ENCODE measurements around the gene HNRNPD. TPM values are rescaled to one million over a fixed set of nuclear protein-coding genes. Genes with fewer than 3 reads are reported as not detected.
"Not testable (repeated sequence)": the region's sequence is repeated elsewhere in the genome, so short reads cannot be mapped to it uniquely, and the experiment has no call there.

Gene HNRNPD
- total RNA-seq, 1 experiment from 2014 or later = 67.5 TPM

DNA sequence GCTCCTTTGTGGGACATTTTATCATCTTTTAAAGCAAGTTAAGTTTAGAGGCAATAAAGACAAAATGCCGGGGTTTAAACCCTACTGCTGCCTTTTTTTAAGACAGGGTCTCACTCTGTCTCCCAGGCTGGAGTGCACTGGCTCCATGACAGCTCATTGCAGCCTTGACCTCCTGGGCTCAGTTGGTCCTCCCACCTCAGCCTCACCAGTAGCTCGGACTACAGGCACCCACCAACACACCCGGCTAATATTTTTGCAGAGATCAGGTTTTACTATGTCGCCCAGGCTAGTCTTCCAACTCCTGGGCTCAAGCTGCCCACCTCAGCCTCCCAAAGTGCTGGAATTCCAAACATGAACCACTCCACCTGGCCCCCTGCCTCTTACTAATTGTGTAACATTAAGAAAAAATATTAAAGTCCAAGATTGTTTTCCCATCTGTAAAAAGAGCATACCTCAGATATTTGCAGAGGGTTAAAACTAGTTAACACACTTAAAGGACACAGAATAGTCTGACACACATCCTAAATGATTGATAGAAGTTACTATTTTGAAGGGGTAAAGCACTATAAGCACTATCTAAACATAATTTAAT is 9.8 kb downstream of the HNRNPD start:
- DNase-seq (ENCODE audit: low read depth in 1 of 2, low spot score in 2 of 2) = no peak
- H3K36me3 ChIP-seq = peaks cover 85% of the 10 kb centered on the region
- H3K4me1 ChIP-seq (replicated peaks) = peaks cover 2% of the 10 kb centered on the region; the same call in 1 of the 2 replicates
- H3K27ac ChIP-seq = no peak overlapping the region
- H3K9me3 ChIP-seq (replicated peaks) = no peaks in the 10 kb centered on the region
- no peaks in the 10 kb centered on the region for H3K27me3 ChIP-seq (replicated peaks)
- no peak overlapping the region for H3K4me3 ChIP-seq

- Histone ChIP-seq H3K36me3 (peaks cover 85% of the 10 kb centered on the region), H3K4me1 (replicated peaks) (no peaks in the 10 kb centered on the region), H3K9me3 (replicated peaks) (no peaks in the 10 kb centered on the region), H3K4me3 (no peak overlapping the region), H3K27me3 (replicated peaks) (no peaks in the 10 kb centered on the region), H3K27ac (no peak overlapping the region)
- no peak for DNase-seq (ENCODE audit: low read depth in 1 of 2, low spot score in 2 of 2)
Observed at GRCh38 chr4:82362565-82362964, 11.2 kb downstream of the HNRNPD start.

DNA sequence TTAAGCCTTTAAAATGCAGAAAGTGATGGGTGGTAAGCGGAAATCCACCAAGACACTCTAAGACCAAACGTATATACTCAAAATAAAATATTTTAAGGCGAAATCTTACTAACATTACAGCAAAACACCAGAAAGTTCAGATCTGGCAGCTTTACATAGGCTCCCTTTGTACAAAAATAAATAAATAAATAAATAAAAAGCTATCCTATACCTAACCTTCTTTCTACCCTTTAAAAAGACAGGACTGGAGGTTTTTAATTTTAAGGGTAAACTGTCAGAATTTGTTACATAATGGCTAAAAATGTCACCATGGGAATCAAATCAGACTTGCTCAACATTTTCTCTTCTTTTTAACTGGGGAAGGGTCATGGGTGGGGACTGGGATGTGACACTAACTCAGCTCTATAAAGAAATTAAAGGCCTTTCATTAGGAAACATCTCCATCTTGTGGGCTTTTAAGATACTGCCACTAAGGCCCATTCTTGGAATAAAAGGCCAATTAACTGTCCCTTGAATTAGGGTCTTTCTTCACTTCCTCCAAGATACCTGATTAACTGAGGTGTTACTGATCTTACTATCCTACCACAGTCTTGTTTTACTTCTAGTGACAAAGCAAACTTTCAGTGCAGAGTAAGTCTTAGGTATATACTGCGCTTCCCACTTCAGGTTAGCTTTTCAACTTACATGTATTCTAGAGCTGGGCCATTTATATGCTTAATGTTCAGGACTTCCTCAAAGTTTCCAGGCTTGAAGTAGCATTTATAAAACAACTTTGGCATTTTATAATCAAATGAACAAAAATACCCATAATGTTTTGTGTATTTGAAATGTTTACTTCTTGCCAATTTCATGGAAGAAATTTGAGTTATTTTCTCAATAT is 13.3 kb downstream of the HNRNPD start:
- H3K4me3 ChIP-seq = no peak overlapping the region
- no peaks in the 10 kb centered on the region for H3K4me1 ChIP-seq (replicated peaks)
- no peaks in the 10 kb centered on the region for H3K9me3 ChIP-seq (replicated peaks)
- peaks cover 87% of the 10 kb centered on the region for H3K36me3 ChIP-seq
- no peak overlapping the region for H3K27ac ChIP-seq
- no peaks in the 10 kb centered on the region for H3K27me3 ChIP-seq (replicated peaks)
- peak in 1 of 2 experiments; percentile 30 for DNase-seq (ENCODE audit: low read depth in 1 of 2, low spot score in 2 of 2)

DNA sequence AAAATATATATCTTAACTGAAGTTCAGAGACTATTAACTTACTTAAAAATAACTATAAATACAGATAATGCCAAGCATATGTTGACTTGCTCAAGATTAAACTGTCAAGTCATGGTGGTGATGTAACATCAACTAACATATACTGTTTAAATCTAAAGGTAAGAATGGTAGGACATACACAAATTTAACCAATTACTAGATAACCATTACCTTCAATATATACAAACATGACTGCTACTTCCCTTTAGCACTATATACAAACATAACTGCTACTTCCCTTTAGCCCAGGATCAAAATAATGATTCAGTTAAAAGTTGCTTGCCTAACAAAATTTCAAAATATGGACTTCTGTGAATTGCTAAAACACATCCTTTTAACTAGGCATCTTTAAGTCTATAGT is 14.9 kb downstream of the HNRNPD start:
- Histone ChIP-seq H3K36me3 (peaks cover 88% of the 10 kb centered on the region), H3K27me3 (replicated peaks) (no peaks in the 10 kb centered on the region), H3K4me3 (no peak overlapping the region), H3K9me3 (replicated peaks) (no peaks in the 10 kb centered on the region), H3K27ac (no peak overlapping the region), H3K4me1 (replicated peaks) (no peaks in the 10 kb centered on the region)
- DNase-seq (ENCODE audit: low read depth in 1 of 2, low spot score in 2 of 2) = no peak

- Histone ChIP-seq H3K4me3 (no peak overlapping the region), H3K4me1 (replicated peaks) (no peaks in the 10 kb centered on the region), H3K27ac (no peak overlapping the region), H3K27me3 (replicated peaks) (no peaks in the 10 kb centered on the region), H3K36me3 (peaks cover 91% of the 10 kb centered on the region), H3K9me3 (replicated peaks) (no peaks in the 10 kb centered on the region)
- no peak for DNase-seq (ENCODE audit: low read depth in 1 of 2, low spot score in 2 of 2)
Observed at GRCh38 chr4:82357640-82358039, 16.2 kb downstream of the HNRNPD start.

GRCh38 chr4:82354788-82355187 is 19.0 kb downstream of the HNRNPD start:
- Histone ChIP-seq H3K27me3 (replicated peaks) (no peaks in the 10 kb centered on the region), H3K9me3 (replicated peaks) (no peaks in the 10 kb centered on the region), H3K27ac (no peak overlapping the region), H3K4me1 (replicated peaks) (no peaks in the 10 kb centered on the region), H3K36me3 (peaks cover 100% of the 10 kb centered on the region), H3K4me3 (no peak overlapping the region)
- no peak for DNase-seq (ENCODE audit: low read depth in 1 of 2, low spot score in 2 of 2)

DNA sequence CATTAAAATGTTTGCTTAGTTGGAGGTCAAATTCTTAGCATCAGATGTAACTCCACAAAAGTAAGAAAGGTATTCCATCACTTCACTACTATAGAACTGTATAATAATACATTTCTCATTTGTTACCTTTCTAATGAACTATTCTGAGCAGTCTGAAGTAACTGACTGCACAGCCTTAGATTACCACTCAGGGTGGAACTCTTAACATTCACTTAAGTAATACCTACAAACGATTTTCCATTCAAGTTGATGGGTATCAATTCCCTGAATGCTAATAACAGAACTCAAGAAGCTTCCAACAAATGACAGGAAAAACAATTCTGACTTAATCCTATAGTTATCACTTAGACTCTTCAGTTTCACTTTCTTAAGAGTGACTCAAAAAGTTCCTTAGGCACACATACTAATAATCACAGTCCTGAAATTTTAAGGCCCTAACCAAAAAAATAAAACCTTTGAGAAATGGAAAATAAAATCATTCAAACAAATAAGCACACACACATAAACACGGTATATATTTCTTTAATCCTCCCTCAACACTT is 20.9 kb downstream of the HNRNPD start:
- H3K4me3 ChIP-seq = no peak overlapping the region
- H3K36me3 ChIP-seq = peaks cover 95% of the 10 kb centered on the region
- DNase-seq (ENCODE audit: low read depth in 1 of 2, low spot score in 2 of 2) = no peak
- no peaks in the 10 kb centered on the region for H3K27me3 ChIP-seq (replicated peaks)
- no peaks in the 10 kb centered on the region for H3K4me1 ChIP-seq (replicated peaks)
- H3K9me3 ChIP-seq (replicated peaks) = no peaks in the 10 kb centered on the region
- H3K27ac ChIP-seq = no peak overlapping the region

DNA sequence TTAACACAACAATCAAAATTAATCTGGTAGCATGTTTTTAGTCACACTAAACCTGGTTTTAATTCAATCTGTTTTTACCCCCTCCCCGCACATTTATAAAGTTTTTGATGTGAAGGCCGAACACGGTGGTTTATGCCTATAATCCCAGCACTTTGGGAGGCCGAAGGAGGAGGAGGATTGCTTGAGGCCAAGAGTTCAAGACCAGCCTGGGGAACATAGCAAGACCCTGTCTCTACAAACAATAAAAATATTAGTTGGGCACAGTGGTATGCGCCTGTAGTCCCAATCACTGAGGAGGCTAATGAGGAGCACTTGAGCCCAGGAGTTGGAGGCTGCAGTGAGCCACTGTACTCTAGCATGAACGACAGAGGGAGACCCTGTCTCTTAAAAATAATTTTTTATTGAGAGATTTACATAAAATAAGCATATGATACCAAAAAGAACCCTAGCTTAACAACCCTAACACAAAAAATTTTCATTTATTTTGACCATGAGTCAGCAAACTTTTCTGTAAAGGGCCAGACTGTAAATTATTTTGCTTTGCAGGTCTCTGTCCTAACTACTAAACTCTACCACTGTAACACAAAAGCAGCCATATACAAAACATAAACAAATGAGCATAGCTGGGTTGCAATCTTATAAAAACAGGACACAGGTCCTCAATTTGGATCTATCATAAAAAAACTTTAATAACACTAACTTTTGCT is 21.5 kb downstream of the HNRNPD start:
- no peak for DNase-seq (ENCODE audit: low read depth in 1 of 2, low spot score in 2 of 2)
- no peaks in the 10 kb centered on the region for H3K27me3 ChIP-seq (replicated peaks)
- H3K4me3 ChIP-seq = no peak overlapping the region
- peaks cover 89% of the 10 kb centered on the region for H3K36me3 ChIP-seq
- H3K4me1 ChIP-seq (replicated peaks) = no peaks in the 10 kb centered on the region
- H3K27ac ChIP-seq = peak overlapping the region; percentile 23; the same call in 1 of the 2 replicates
- no peaks in the 10 kb centered on the region for H3K9me3 ChIP-seq (replicated peaks)

DNA sequence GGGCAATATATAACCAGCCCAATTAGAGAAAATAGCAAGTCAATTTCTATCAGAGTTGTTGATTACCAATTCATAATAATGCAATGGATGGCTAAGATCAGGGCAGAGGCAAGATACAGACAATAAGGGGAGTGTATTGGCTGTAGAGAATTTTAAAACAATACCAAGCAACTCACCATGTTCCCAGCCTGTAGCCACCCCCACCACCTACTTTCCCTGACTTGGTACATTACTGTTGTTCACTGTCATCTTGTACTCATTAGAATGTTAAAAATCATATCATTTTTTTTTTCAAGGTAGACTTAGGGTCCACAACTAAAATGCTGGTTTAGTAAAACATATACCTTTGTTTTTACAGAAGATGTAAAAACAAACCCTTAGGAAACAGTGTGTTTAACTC is 27.7 kb downstream of the HNRNPD start:
- peaks cover 27% of the 10 kb centered on the region for H3K36me3 ChIP-seq
- H3K27ac ChIP-seq = no peak overlapping the region

DNA sequence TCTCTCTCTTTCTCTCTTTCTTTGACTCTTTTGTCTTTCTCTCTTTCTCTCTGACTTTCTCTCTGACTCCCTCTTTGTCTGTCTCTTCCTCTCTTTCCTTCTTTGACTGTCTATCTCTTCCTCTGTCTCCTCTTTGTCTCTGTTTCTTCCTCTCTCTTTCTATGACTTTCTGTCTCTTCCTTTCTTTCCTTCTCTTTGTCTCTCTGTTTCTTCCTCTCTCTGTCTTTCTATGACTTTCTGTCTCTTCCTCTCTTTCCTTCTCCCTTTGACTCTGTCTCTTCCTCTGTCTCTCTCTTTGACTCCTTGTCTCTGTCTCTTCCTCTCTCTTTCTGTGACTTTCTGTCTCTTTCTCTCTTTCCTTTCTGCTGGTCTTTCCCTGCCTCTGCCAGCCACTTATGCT is 38.7 kb downstream of the HNRNPD start:
- Histone ChIP-seq H3K4me1 (replicated peaks) (no peaks in the 10 kb centered on the region), H3K27ac (no peak overlapping the region), H3K27me3 (replicated peaks) (no peaks in the 10 kb centered on the region; the same call in 1 of the 2 replicates), H3K36me3 (no peaks in the 10 kb centered on the region), H3K9me3 (replicated peaks) (no peaks in the 10 kb centered on the region), H3K4me3 (no peak overlapping the region)
- DNase-seq (ENCODE audit: low read depth in 1 of 2, low spot score in 2 of 2) = no peak

More for the DNA sequence above, 27.7 kb downstream of the HNRNPD start:
- H3K9me3 ChIP-seq (replicated peaks) = no peaks in the 10 kb centered on the region
- no peaks in the 10 kb centered on the region for H3K27me3 ChIP-seq (replicated peaks)
- H3K4me1 ChIP-seq (replicated peaks) = no peaks in the 10 kb centered on the region
- no peak for DNase-seq (ENCODE audit: low read depth in 1 of 2, low spot score in 2 of 2)
- H3K4me3 ChIP-seq = no peak overlapping the region

GRCh38 chr4:82333641-82334040 is 40.1 kb downstream of the HNRNPD start:
- H3K36me3 ChIP-seq; DNase-seq (ENCODE audit: low read depth in 1 of 2, low spot score in 2 of 2); H3K9me3 ChIP-seq (replicated peaks); H3K4me3 ChIP-seq; H3K27me3 ChIP-seq (replicated peaks); H3K4me1 ChIP-seq (replicated peaks); H3K27ac ChIP-seq: not testable (repeated sequence)

GRCh38 chr4:82331814-82332213 is 42.0 kb downstream of the HNRNPD start:
- Histone ChIP-seq H3K9me3 (replicated peaks) (no peaks in the 10 kb centered on the region), H3K36me3 (no peaks in the 10 kb centered on the region), H3K27ac (no peak overlapping the region), H3K27me3 (replicated peaks) (no peaks in the 10 kb centered on the region), H3K4me3 (no peak overlapping the region), H3K4me1 (replicated peaks) (no peaks in the 10 kb centered on the region)
- DNase-seq (ENCODE audit: low read depth in 1 of 2, low spot score in 2 of 2) = no peak

DNA sequence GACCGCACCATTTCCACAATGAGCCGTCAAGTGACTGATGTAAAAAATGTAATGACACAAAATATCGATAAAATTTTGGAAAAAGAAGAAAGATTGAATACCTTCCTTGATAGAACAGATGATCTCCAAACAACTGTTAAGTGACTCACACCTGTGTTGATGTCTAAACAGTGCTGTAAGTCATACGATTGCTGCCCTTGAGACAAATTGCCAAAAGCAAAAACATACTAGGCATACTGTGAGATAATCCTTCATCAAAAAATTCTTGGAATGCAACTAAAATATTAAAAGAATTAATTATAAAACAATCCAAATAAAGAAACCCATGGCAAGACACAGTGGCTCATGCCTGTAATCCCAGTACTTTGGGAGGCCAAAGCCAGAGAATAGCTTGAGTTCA is 53.4 kb downstream of the HNRNPD start:
- H3K4me1 ChIP-seq (replicated peaks) = no peaks in the 10 kb centered on the region
- no peak for DNase-seq (ENCODE audit: low read depth in 1 of 2, low spot score in 2 of 2)
- no peaks in the 10 kb centered on the region for H3K36me3 ChIP-seq
- no peaks in the 10 kb centered on the region for H3K27me3 ChIP-seq (replicated peaks)
- no peaks in the 10 kb centered on the region for H3K9me3 ChIP-seq (replicated peaks)
- no peak overlapping the region for H3K27ac ChIP-seq
- H3K4me3 ChIP-seq = no peak overlapping the region

GRCh38 chr4:82303063-82303462 is 70.7 kb downstream of the HNRNPD start:
- H3K9me3 ChIP-seq (replicated peaks); H3K36me3 ChIP-seq; DNase-seq (ENCODE audit: low read depth in 1 of 2, low spot score in 2 of 2); H3K4me3 ChIP-seq; H3K4me1 ChIP-seq (replicated peaks); H3K27me3 ChIP-seq (replicated peaks); H3K27ac ChIP-seq: not testable (repeated sequence)

Measured in SJSA1 (cell line).